IPS DF 4.7 (cell line): ENCODE data around the gene ZNF503.

Experiments
- DNase-seq: peaks from one replicate; pipeline ENCODE4 v3.0.0-alpha.2; 2013; ENCODE audit warnings: low spot score; ENCODE audit errors: extremely low read depth

ZNF503 gene

DNA sequence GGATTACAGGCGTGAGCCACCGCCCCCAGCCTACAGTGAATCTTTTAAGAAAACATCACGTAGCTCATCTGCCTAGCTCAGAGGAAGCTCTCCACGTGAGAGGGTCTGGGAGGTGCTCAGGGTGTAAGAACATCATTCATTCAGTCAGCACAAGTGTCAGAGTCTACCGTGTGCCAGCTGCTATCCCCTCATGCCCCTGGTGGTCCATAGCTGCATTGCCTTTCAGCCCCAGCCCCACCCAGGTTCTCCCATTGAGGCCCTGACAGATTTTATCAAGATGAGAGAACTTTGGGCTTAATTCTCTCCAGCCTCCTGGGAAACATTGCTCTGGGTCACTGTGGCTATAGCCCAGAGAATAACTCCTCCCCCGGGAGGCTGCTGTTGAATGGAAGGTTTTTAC is 45.1 kb downstream of the ZNF503 start:
- DNase-seq, result no peak

DNA sequence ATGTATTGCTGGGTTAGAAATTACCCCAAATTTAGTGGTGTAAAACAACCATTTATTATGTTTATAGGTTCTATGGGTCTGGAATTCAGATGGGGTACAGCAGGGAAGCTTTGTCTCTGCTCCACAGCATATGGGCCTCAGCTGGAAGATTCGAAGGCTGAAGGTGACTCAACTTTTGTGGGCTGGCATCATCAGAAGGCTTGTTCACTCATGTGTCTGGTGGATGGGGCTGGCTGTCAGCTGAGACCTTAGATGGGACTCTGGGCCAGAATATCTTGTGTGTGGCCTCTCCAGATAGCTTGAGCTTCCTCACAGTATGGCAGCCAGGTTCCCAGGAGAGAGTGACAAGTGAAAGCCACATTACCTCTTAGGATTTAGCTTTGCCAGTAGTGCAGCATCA is 45.9 kb downstream of the ZNF503 start:
- no peak for DNase-seq

DNA sequence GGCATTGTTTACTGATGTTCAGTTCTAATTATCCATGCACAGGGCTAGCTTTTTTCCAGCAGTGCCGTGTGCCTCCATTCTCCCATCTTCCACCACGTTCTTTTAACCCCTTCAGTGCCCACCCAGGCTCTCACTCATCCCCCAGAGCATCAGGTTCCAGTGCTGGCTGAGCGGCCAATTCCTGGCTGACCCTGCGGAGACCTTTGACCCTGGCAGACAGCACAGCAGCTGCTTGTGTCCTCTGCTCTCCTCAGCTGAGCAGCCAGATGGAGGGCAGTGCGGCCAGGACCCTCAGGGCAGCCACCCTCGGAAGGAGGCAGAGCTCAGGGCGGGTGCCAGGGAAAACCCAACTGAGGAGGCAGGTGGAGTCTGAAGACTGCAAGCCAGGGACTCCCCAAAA is 48.4 kb downstream of the ZNF503 start:
- DNase-seq, result no peak

DNA sequence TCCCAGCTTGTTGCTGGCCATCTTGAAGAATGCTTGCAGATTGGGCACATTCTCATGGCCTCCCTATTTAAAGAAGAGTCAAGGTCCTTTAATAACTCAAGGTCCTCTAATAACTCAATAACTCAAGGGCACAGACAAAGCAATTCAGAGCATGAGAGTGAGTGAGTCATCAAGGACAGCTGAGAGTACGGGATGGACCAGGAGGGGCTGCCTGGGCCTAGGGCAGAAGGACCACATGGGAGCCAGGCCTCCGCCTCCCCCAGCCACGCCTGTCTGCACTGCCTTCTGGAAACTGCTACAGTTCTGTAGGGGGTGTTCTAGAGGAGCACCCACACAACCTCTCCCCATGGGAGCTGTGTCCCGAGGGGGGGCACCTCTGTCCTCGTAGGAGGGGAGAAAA is 48.9 kb downstream of the ZNF503 start:
- DNase-seq, result no peak

DNA sequence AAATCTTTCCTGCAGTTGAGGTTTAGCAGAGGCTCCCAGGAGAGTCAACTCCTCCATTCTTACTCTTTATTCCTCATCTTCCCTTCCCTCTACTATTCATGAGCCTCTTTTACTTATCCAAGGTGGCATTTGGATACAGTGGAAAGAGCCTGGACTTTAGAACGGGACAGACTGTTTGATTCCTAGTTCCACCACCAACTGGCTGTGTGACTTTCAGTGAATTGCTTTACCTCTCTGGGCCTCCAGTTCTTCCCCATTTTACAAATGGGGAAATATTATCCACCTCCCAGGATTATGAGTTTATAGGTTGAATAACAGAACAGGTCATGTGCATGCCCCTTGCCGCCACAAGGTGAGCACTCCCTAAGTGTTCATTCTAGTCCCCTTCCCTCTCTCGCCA is 49.9 kb downstream of the ZNF503 start:
- DNase-seq, result no peak

DNA sequence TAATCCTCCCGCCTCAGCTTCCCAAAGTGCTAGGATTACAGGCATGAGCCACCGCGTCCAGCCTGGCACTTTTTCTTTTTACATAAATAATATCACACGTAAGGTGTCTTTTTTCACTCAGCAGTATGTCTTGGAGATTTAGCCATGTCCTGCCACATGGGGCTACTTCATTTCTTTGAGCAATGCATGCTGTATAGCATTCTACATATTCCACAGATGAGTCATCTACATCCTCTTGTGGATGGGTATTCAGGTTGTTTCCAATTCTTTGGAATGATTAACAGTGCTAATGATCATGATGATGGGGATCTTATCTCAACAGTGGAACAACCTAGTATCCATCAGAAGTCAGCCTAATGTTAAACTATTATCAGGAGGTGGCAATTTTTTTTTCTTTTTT is 50.8 kb downstream of the ZNF503 start:
- no peak for DNase-seq
